Lower leg skin (tissue), 4 donors: ENCODE results near the gene KRT27. TPM values are rescaled to one million over a fixed set of nuclear protein-coding genes. Genes with fewer than 3 reads are reported as not detected.

ENCODE experiments used
- DNase-seq, 2 donors: peaks; one replicate each; pipeline ENCODE4 v3.0.0-alpha.2; 2019; ENCODE audit warnings: low spot score in 2 of 2
- H3K4me3 ChIP-seq: fragments of 200-600 bp; sonication (generic); 2 replicates; pipeline ENCODE4 v1.5.1; 2017; ENCODE audit warnings: mild to moderate bottlenecking, low read depth; ENCODE audit not compliant: poor library complexity, severe bottlenecking
- POLR2A ChIP-seq, 2 donors: fragments of 450-650 bp; IDR thresholded peaks; one replicate each; pipeline ENCODE4 v1.6.1; 2016 to 2017; ENCODE audit warnings: antibody characterized with exemption in 2 of 2, mild to moderate bottlenecking in 1 of 2, moderate library complexity in 1 of 2
- WGBS, 2 donors: methylation state at CpG; one replicate each; pipeline ENCODE4 v1.1.5; 2018; 5-methylcytosine and 5-hydroxymethylcytosine counted together
- intact Hi-C: fragments of 100-400 bp; cut with DNase I; formaldehyde crosslinking; loops from one replicate; pipeline ENCODE4 v1.15.0; 2023; ENCODE audit warnings: low total_unique reads
- total RNA-seq, 4 donors: library from RNA; depleted of rRNA; stranded (reverse); fragments of >200 nt; gene quantifications; one replicate each; pipeline ENCODE4 v1.1.0, GENCODE V29; 2016
- TF ChIP-seq, protein P1 (sequence below), 3 donors: fragments of 450-650 bp; IDR thresholded peaks; one replicate each; pipeline ENCODE4 v1.5.1; 2016; ENCODE audit warnings: antibody characterized with exemption in 3 of 3, mild to moderate bottlenecking in 3 of 3, moderate library complexity in 2 of 3

KRT27 gene
- total RNA-seq, 4 donors from 2014 or later, result 0.52 to 69.8 (median 1.3) TPM; not detected in 1

DNA sequence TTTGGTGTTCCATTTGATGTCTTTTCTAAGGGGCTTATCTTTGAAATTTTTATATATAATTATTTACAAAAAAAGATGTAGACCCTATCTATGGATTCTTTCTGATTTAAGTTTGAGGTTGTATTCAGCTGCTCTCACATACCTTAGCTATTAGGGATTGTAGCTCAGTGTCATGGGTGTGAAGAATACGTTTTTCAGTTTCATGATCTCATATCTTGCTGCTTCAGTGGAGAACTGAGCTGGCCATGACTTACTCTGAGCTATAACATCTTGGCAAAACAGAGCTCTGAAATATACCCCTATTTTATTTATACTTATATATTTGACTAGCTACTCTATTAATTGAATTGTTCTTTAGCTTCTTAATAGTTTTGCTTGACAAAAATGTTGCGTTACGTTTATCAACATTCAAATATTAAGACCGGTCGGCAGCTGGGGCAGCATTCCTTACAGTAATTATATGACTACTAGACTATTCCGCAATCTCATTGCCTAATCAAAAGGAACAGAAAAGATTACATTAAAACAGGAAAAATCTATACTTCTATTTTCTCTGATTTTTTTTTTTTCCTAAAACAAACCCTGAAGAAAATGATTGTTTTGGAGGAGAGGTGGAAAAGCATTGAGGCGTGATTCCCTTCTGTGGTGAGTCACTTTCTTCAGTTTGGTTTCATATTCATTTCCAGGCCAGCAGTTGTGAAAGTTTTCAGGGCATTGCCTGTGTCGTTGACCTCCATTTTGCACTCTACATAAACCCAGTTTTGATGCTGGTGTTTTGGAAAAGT lies 54.7 kb downstream of the KRT27 start:
- 62 to 63% methylated on average over 8 of the region's 8 CpGs for WGBS, 2 donors
- DNase-seq, result no peak
- no peak overlapping the region for H3K4me3 ChIP-seq
- intact Hi-C loops, result no loop called here
- TF ChIP-seq, protein P1, sequence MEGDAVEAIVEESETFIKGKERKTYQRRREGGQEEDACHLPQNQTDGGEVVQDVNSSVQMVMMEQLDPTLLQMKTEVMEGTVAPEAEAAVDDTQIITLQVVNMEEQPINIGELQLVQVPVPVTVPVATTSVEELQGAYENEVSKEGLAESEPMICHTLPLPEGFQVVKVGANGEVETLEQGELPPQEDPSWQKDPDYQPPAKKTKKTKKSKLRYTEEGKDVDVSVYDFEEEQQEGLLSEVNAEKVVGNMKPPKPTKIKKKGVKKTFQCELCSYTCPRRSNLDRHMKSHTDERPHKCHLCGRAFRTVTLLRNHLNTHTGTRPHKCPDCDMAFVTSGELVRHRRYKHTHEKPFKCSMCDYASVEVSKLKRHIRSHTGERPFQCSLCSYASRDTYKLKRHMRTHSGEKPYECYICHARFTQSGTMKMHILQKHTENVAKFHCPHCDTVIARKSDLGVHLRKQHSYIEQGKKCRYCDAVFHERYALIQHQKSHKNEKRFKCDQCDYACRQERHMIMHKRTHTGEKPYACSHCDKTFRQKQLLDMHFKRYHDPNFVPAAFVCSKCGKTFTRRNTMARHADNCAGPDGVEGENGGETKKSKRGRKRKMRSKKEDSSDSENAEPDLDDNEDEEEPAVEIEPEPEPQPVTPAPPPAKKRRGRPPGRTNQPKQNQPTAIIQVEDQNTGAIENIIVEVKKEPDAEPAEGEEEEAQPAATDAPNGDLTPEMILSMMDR (IDR thresholded peaks at IDR 0.05), result no peak
- no peak for TF ChIP-seq POLR2A (IDR thresholded peaks at IDR 0.05)

DNA sequence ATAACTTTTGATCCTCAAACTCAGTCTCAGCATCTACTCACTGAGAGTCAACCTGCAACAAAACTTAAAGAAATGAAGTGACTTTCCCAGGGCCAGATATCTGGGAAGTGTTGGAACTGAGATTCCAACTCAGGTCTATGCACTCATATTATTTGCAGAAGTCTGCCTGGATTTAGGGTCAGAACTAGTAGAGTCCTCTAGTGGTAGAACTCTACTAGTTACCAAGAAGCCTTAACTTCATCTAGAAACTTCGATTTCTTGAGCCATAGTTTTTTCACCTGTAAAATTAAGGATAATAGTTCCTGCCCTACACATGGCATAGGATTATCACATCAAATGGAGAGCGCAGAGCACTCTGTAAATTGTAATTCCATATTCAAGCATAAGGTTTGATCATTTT lies 55.4 kb downstream of the KRT27 start:
- no peak for DNase-seq
- H3K4me3 ChIP-seq, result no peak overlapping the region
- 63 to 75% methylated on average over 2 of the region's 2 CpGs for WGBS, 2 donors
- intact Hi-C loops, result no loop called here
- no peak for TF ChIP-seq POLR2A (IDR thresholded peaks at IDR 0.05)
- TF ChIP-seq, protein P1 (IDR thresholded peaks at IDR 0.05), result no peak

Other genes starting within 250 kb of the KRT27 start
- gene CCR7, start 217.1 kb downstream of the KRT27 start, total RNA-seq, result 1 to 10 TPM in 1 of 4 donors, under 1 TPM in 1, not detected in 2; 0.21 to 1.2 TPM
- gene SMARCE1, start 134.7 kb downstream of the KRT27 start, total RNA-seq, result 10 to 100 TPM; 63.2 to 77.2 (median 67.6) TPM
- under 1 TPM in 2 of 4 donors, not detected in 2; 0.13 to 0.19 TPM for gene KRT222, start 117.4 kb downstream of the KRT27 start, total RNA-seq
- gene KRT24, start 78.8 kb downstream of the KRT27 start, total RNA-seq, result not detected
- 100 to 1,000 TPM in 1 of 4 donors, under 1 TPM in 1, not detected in 2; 0.59 to 111 TPM for gene KRT25, start 27.2 kb downstream of the KRT27 start, total RNA-seq
- gene KRT26, start 10.3 kb downstream of the KRT27 start, total RNA-seq, result 1 to 10 TPM in 1 of 4 donors, not detected in 3; 9.2 TPM
- gene KRT28, start 17.4 kb upstream of the KRT27 start, total RNA-seq, result 1 to 10 TPM in 1 of 4 donors, not detected in 3; 6.0 TPM
- 1,000 to 10,000 TPM; 4,878 to 8,317 (median 6,442) TPM for gene KRT10, start 40.1 kb upstream of the KRT27 start, total RNA-seq
- not detected for gene KRT12, start 84.7 kb upstream of the KRT27 start, total RNA-seq
- under 1 TPM in 1 of 4 donors, not detected in 3; 0.12 TPM for gene KRT20, start 102.7 kb upstream of the KRT27 start, total RNA-seq
- gene KRT23, start 155.1 kb upstream of the KRT27 start, total RNA-seq, result 100 to 1,000 TPM; 302 to 577 (median 454) TPM
- 1 to 10 TPM in 1 of 4 donors, under 1 TPM in 1, not detected in 2; 0.51 to 8.8 TPM for gene KRT39, start 184.4 kb upstream of the KRT27 start, total RNA-seq
- 10 to 100 TPM in 1 of 4 donors, not detected in 3; 12.3 TPM for gene KRT40, start 201.8 kb upstream of the KRT27 start, total RNA-seq
- 10 to 100 TPM in 1 of 4 donors, not detected in 3; 11.6 TPM for gene KRTAP3-3, start 211.6 kb upstream of the KRT27 start, total RNA-seq
- gene KRTAP3-2, start 217.4 kb upstream of the KRT27 start, total RNA-seq, result 10 to 100 TPM in 1 of 4 donors, not detected in 3; 84.1 TPM
- 10 to 100 TPM in 1 of 4 donors, 1 to 10 TPM in 1, not detected in 2; 4.0 to 83.2 TPM for gene KRTAP3-1, start 226.6 kb upstream of the KRT27 start, total RNA-seq
- gene KRTAP1-5, start 244.7 kb upstream of the KRT27 start, total RNA-seq, result 100 to 1,000 TPM in 1 of 4 donors, 10 to 100 TPM in 1, under 1 TPM in 1, not detected in 1; 0.22 to 168 (median 10.9) TPM
- gene KRTAP1-4, start 247.6 kb upstream of the KRT27 start, total RNA-seq, result 1 to 10 TPM in 1 of 4 donors, not detected in 3; 4.2 TPM